ENCODE results near the gene UHRF2.

GRCh38 chr9:6501526-6502210 lies 88.7 kb downstream of the UHRF2 start:
- no peak for TF ChIP-seq CTCF (IDR thresholded peaks at IDR 0.05 in 8 of 11, conservative IDR thresholded peaks at IDR 0.05 in 3 of 11)
- TF ChIP-seq POLR2A (IDR thresholded peaks at IDR 0.05), result no peak

Data from spleen (tissue), 7 donors.